Prostate gland (tissue), 2 donors: ENCODE results near the gene SCUBE1. TPM values are rescaled to one million over a fixed set of nuclear protein-coding genes. Genes with fewer than 3 reads are reported as not detected.

ENCODE experiments used
- DNase-seq: peaks from one replicate; pipeline ENCODE4 v3.0.0-alpha.2; 2019; ENCODE audit warnings: low spot score
- H3K27ac ChIP-seq, 2 donors: fragments of 200-600 bp; sonication (generic); 2 replicates each; pipeline ENCODE4 v1.5.1; 2017 to 2019
- H3K27me3 ChIP-seq: fragments of 200-600 bp; sonication (generic); replicated peaks from 2 replicates; pipeline ENCODE4 v1.5.1; 2019; ENCODE audit not compliant: insufficient read depth
- H3K36me3 ChIP-seq, 2 donors: fragments of 200-600 bp; sonication (generic); 1 replicate in 1 of 2; 2 replicates in 1 of 2; pipeline versions ENCODE4 v1.5.1 to v1.8.1; 2017 to 2019
- H3K4me1 ChIP-seq: fragments of 200-600 bp; sonication (generic); replicated peaks from 2 replicates; pipeline ENCODE4 v1.5.1; 2019
- H3K4me3 ChIP-seq, 2 donors: fragments of 200-600 bp; sonication (generic); 2 replicates each; pipeline ENCODE4 v1.5.1; 2017 to 2019
- H3K9me3 ChIP-seq: fragments of 200-600 bp; sonication (generic); 2 replicates; pipeline ENCODE4 v1.5.1; 2017
- POLR2A ChIP-seq: fragments of 450-650 bp; IDR thresholded peaks from one replicate; pipeline ENCODE4 v1.6.1; 2016; ENCODE audit warnings: antibody characterized with exemption, mild to moderate bottlenecking
- POLR2AphosphoS5 ChIP-seq: sonication (generic); formaldehyde crosslinking; IDR thresholded peaks from one replicate; pipeline ENCODE4 v1.6.1; 2017; ENCODE audit warnings: antibody characterized with exemption
- WGBS: methylation state at CpG from one replicate; pipeline ENCODE4 v1.1.5; 2018; 5-methylcytosine and 5-hydroxymethylcytosine counted together
- intact Hi-C: fragments of 100-400 bp; cut with DNase I; formaldehyde crosslinking; loops from one replicate; pipeline ENCODE4 v1.14.2; 2022
- total RNA-seq, 2 donors: library from RNA; depleted of rRNA; stranded (reverse); fragments of >200 nt; gene quantifications; one replicate each; pipeline ENCODE4 v1.1.0, GENCODE V29; 2016
- TF ChIP-seq, protein P1 (sequence below), 4 experiments: fragments of 200-600 bp in 2 of 4; fragments of 450-650 bp in 2 of 4; sonication (generic) in 2 of 4; IDR thresholded peaks; 1 replicate in 3 of 4; 2 replicates in 1 of 4; pipeline ENCODE4 v1.5.1; 2016 to 2019; ENCODE audit warnings: antibody characterized with exemption in 4 of 4, mild to moderate bottlenecking in 2 of 4, moderate library complexity in 2 of 4

SCUBE1 gene
- total RNA-seq, 2 donors from 2014 or later = 0.68 to 23.5 TPM

DNA sequence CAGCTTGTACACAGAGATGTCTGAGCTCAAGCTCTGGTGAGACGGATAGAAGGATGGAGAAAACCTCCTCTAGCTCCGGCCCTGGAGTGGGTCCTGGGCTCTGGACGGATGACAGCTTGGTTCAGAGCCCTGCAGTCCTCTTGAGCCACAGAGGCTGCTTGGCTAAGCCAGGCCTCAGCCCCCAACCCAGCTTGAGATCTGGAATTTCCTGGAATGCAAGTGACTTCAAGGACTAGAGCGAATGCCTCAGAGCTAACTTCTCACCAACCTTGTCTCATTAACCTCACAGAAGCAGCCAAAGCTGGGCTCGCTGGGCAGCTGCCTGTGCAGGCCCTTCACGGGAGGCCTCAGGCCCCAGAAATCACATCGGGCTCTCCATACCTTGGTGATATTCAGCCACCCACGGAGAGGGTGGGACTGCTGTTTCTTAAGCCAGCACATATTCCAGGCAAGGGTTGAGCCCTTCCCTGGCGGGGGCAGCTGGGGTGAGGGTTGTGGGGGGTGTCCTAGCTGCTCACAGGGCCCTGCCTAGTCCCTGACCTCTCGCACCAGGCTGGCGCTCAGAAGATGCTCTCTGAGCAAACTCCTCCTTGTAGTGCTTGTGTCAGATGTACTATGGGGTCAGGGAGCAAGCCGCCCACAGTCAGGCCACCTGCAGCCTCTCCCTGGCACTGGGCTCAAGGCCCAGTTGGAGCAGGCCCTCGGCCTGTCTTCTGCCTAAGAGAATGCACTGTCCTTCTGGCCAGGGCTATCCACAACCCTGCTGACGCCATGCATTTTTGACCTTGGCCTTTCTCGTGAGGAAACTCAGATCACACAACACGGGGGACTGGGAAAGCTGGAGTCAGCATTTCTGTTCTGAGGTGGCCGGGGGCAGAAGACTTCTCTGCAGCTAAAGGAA is 82.6 kb downstream of the SCUBE1 start:
- no peaks in the 10 kb centered on the region for H3K4me1 ChIP-seq
- TF ChIP-seq POLR2AphosphoS5 (no peak), POLR2A (no peak)
- TF ChIP-seq, protein P1, sequence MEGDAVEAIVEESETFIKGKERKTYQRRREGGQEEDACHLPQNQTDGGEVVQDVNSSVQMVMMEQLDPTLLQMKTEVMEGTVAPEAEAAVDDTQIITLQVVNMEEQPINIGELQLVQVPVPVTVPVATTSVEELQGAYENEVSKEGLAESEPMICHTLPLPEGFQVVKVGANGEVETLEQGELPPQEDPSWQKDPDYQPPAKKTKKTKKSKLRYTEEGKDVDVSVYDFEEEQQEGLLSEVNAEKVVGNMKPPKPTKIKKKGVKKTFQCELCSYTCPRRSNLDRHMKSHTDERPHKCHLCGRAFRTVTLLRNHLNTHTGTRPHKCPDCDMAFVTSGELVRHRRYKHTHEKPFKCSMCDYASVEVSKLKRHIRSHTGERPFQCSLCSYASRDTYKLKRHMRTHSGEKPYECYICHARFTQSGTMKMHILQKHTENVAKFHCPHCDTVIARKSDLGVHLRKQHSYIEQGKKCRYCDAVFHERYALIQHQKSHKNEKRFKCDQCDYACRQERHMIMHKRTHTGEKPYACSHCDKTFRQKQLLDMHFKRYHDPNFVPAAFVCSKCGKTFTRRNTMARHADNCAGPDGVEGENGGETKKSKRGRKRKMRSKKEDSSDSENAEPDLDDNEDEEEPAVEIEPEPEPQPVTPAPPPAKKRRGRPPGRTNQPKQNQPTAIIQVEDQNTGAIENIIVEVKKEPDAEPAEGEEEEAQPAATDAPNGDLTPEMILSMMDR (IDR thresholded peaks at IDR 0.05) = no peak
- 85% methylated on average over 16 of the region's 17 CpGs for WGBS
- no peaks in the 10 kb centered on the region for H3K9me3 ChIP-seq
- H3K27me3 ChIP-seq = peaks cover 5% of the 10 kb centered on the region
- intact Hi-C loops = no loop called here
- H3K4me3 ChIP-seq = no peak overlapping the region
- no peaks in the 10 kb centered on the region for H3K36me3 ChIP-seq
- no peak for DNase-seq
- no peak overlapping the region for H3K27ac ChIP-seq

GRCh38 chr22:43257961-43258360 is 85.2 kb downstream of the SCUBE1 start:
- Histone ChIP-seq H3K4me3 (no peak overlapping the region), H3K36me3 (no peaks in the 10 kb centered on the region), H3K9me3 (no peaks in the 10 kb centered on the region), H3K27me3 (no peaks in the 10 kb centered on the region), H3K27ac (no peak overlapping the region), H3K4me1 (no peaks in the 10 kb centered on the region)
- no peak for TF ChIP-seq POLR2AphosphoS5
- TF ChIP-seq POLR2A = no peak
- TF ChIP-seq, protein P1 (IDR thresholded peaks at IDR 0.05) = no peak
- 85% methylated on average over 20 of the region's 20 CpGs for WGBS
- DNase-seq = no peak
- intact Hi-C loops = no loop called here

GRCh38 chr22:43257549-43257948 is 85.6 kb downstream of the SCUBE1 start:
- H3K27ac ChIP-seq = no peak overlapping the region
- intact Hi-C loops = no loop called here
- H3K27me3 ChIP-seq = no peaks in the 10 kb centered on the region
- no peaks in the 10 kb centered on the region for H3K36me3 ChIP-seq
- TF ChIP-seq POLR2AphosphoS5 (no peak), POLR2A (no peak)
- TF ChIP-seq, protein P1 (IDR thresholded peaks at IDR 0.05) = no peak
- H3K4me3 ChIP-seq = no peak overlapping the region
- no peak for DNase-seq
- H3K9me3 ChIP-seq = no peaks in the 10 kb centered on the region
- WGBS = 64% methylated on average over 10 of the region's 10 CpGs
- H3K4me1 ChIP-seq = no peaks in the 10 kb centered on the region

GRCh38 chr22:43256976-43257545 is 86.1 kb downstream of the SCUBE1 start:
- no peaks in the 10 kb centered on the region for H3K9me3 ChIP-seq
- H3K4me1 ChIP-seq = no peaks in the 10 kb centered on the region
- H3K27ac ChIP-seq = no peak overlapping the region
- no peak overlapping the region for H3K4me3 ChIP-seq
- no peaks in the 10 kb centered on the region for H3K36me3 ChIP-seq
- H3K27me3 ChIP-seq = no peaks in the 10 kb centered on the region
- no peak for DNase-seq
- WGBS = 85% methylated on average over 8 of the region's 8 CpGs
- intact Hi-C loops = no loop called here
- TF ChIP-seq POLR2A (no peak), POLR2AphosphoS5 (no peak)
- TF ChIP-seq, protein P1 (IDR thresholded peaks at IDR 0.05) = no peak
